Lower leg skin (tissue), 3 donors: Measurements from ENCODE around the gene DUSP23.

Experiments used
- POLR2A ChIP-seq, 2 donors: fragments of 450-650 bp; IDR thresholded peaks; one replicate each; pipeline ENCODE4 v1.6.1; 2016 to 2017; ENCODE audit warnings: antibody characterized with exemption in 2 of 2, mild to moderate bottlenecking in 1 of 2, moderate library complexity in 1 of 2
- TF ChIP-seq, protein P1 (sequence below), 3 donors: fragments of 450-650 bp; IDR thresholded peaks; one replicate each; pipeline ENCODE4 v1.5.1; 2016; ENCODE audit warnings: antibody characterized with exemption in 3 of 3, mild to moderate bottlenecking in 3 of 3, moderate library complexity in 2 of 3

DNA sequence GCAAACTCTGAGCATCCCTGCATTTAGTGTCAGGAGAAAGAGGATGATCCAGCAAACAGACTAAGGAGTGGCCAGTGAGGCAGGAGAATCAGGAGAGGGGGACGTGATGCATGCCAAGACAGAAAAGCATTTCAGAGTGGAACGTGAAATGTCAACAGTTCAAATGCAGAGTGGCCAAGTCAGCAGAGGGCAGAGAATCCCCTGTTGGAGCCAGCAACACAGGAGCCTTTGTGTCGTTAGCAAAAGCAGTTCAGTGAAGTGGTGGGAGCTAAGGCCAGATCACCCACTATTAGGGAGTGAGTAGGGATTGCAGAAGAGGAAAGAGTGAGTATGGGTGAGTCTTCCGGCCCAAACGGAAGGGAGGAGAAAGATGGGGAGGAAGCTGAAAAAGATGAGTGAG, 14.8 kb downstream of the DUSP23 start:
- TF ChIP-seq POLR2A (IDR thresholded peaks at IDR 0.05): no peak
- TF ChIP-seq, protein P1, sequence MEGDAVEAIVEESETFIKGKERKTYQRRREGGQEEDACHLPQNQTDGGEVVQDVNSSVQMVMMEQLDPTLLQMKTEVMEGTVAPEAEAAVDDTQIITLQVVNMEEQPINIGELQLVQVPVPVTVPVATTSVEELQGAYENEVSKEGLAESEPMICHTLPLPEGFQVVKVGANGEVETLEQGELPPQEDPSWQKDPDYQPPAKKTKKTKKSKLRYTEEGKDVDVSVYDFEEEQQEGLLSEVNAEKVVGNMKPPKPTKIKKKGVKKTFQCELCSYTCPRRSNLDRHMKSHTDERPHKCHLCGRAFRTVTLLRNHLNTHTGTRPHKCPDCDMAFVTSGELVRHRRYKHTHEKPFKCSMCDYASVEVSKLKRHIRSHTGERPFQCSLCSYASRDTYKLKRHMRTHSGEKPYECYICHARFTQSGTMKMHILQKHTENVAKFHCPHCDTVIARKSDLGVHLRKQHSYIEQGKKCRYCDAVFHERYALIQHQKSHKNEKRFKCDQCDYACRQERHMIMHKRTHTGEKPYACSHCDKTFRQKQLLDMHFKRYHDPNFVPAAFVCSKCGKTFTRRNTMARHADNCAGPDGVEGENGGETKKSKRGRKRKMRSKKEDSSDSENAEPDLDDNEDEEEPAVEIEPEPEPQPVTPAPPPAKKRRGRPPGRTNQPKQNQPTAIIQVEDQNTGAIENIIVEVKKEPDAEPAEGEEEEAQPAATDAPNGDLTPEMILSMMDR (IDR thresholded peaks at IDR 0.05): no peak
